ENCODE measurements around the gene OCA2.

- TF ChIP-seq CREB1 (IDR thresholded peaks at IDR 0.05) (no peak), EZH2 (IDR thresholded peaks at IDR 0.05; ENCODE audit: low read depth, low read length, severe bottlenecking) (no peak), ATF2 (IDR thresholded peaks at IDR 0.05; ENCODE audit: low read length) (no peak), CTCF (IDR thresholded peaks at IDR 0.05; ENCODE audit: control extremely low read depth in 1 of 3, insufficient read depth in 1 of 3, low read depth in 1 of 3, low read length in 3 of 3) (no peak)
Observed at GRCh38 chr15:28116521-28117431, 17.7 kb upstream of the OCA2 start.

Measured in H1 (cell line).